NCI-H69 (cell line): ENCODE measurements around the gene KLF13.

Source experiments
- DNase-seq: peaks from one replicate; lab custom pipeline; 2025; lab: John Stamatoyannopoulos, UW

Gene KLF13

DNA sequence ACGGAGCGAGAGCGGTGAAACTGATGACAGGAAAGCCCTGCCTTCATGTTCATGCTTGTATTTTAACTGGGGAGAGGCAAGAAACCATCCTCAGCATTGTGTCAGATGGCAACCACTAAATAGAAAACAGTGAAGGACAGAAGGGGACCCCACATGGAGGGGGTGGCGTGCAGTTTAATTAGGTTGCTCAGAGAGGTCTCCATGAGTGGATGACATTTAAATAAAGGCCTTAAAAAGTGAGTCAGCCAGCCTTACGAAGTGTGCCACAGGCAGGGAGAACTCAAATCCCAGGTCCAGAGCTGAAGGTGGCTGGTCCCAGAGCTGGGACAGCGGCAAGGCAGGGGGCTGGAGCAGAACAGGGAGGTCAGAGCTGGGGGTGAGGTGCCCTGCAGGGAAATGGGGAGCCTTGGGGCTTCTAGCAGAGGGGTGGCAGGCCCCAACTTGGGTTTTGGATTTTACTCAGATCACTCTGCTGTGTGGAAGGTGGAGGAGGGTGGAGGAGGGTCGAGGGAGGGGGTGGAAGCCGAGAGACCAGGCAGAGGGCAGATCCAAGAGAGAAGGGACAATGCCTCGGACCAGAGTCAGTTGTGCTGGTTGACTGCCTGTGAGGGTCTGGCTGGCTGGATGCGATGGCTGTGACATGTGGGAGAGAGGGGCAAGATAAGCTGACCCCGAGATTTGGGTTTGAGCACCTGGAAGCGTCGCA is 73.7 kb downstream of the KLF13 start:
- DNase-seq, result no peak

DNA sequence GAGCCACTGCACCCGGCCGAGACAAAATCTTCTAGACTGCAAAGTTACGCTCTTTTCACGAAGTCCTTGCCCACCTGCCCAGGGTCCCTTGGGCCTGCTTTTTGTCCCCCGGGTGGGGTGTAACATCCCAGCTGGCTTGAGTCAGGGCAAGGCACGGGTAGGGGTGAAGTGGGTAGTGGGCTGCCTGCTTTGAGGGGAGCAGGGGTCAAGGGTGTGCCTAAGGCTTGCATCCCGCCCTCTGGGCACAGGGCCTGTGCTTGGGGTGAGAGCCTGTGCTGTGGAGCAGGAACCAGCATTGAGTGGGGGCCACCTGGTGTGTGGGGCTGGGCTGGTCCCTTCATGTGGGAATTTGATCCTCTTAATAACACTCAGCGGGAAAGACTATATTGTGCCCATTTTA is 74.6 kb downstream of the KLF13 start:
- no peak for DNase-seq

DNA sequence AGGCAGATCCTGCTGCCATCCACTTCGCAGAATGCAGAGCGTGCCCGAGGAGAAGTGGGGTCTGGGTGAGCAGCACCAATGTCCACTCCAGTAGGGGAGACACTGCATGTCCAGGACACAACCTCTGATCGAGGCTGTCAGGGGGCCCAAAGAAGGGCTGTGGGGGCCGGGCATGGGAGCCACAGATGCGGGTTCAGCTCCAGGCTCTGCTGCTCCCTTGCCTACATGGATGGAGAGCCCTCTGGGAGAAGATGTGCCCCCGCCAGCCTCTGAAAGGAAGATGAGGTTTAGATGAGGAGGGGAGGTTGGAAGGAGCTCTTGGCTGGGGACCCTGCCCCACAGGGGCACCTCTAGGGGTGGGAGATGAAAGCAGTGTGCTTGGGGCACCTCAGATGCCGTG is 75.4 kb downstream of the KLF13 start:
- no peak for DNase-seq

DNA sequence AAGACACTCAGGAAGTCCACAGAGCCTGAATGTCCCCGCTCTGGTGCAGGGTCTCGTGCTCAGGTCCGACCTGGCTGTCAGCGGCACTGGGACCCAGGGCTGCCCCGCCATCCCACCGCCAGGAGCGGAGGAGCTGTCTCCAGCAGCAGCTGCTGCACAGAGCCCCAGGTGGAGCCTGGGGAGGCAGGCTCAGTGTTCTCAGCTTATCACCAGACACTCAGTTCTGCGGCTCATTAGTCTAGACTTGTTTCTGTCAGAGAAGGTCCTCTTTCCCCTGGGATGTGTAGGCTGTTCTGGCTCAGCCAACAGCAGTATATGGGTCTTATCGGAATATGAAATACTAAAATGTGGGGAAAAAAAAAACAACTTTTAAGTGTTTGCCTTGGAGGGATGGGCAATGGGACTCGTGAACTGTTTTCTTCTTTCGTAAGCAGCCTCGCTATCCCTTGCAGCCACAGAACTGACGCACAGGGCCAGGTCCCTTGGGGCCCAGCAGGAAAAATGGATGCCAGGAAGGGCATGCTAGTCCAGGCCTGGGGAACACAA is 75.9 kb downstream of the KLF13 start:
- DNase-seq, result peak; percentile 34

DNA sequence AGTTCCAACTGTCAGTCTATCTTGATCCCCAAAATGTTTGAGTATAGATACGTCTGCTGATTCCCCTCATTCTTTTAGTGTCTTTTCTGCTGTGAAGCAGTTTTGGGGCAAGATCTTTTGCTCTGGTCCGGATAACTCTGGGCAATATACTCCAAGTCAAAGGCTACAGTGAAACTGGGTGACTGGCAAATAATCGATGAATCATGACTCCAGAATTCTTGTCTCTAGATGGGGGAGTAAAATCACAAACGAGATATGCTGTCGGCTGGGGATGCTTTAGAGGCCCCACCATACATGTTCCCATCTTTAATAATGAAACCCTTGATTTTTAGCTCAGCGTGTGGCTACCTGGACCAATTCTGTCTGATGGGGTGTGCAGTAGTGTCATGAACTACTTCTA is 76.5 kb downstream of the KLF13 start:
- no peak for DNase-seq

DNA sequence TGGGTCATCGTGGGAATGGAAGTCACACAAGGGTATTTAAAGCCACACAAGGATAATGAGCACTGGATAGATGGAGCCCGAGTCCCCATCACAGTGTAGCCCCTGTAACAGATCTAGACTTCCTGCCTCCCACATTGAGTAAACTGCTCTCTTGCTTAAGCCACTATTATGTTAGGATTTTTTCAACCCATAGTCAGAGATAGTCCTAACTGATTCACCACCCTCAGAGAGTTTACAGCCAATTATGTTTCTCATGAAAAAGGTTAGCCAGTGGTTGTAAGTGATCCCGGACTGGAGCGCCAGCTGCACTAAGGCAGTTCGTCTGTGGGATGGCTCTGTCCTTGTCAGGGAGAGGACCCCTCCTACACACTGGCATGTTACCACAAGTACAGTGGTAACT is 77.0 kb downstream of the KLF13 start:
- DNase-seq, result no peak

DNA sequence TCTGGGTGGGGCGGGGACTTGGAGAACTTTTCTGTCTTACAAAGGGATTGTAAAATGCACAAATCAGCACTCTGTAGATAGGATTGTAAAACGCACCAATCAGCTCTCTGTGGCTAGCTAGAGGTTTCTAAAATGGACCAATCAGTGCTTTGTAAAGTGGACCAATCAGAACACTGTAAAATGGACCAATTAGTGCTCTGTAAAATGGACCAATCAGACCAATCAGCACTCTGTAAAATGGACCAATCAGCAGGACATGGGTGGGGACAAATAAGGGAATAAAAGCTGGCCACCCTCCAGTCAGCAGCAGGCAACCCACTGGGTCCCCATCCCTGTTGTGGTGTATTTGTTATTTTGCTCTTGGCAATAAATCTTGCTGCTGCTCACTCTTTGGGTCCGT is 77.7 kb downstream of the KLF13 start:
- DNase-seq, result no peak

DNA sequence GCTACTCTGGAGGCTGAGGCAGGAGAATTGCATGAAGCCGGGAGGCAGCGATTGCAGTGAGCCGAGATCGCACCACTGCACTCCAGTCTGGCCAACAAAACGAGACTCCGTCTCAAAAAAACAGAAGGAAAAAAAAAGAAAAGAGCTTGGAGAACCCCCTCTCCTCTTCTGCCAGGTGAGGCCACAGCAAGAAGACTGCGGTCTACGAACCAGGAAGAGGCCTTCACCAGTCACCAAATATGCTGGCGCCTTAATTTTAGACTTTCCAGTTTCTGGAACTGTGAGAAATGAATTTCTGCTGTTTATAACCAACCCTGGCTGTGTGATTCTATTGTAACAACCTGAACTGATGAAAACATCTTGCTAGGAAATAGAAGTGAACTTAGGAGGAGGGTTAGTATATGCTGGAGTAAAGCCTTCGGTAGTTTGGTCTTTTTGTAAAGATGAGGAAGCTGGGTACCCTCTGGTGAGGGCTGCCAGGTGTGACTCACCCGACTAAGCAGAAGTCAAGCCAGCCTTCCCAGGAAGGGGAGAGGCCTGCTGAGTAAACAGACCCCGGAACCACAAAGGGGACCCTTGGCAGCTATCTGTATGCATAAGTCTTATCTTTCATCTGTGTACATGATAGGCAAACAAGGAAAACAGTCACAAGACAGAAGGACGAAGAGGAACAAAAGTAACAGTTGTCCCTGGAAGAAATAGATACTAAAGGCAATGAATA is 78.7 kb downstream of the KLF13 start:
- no peak for DNase-seq

DNA sequence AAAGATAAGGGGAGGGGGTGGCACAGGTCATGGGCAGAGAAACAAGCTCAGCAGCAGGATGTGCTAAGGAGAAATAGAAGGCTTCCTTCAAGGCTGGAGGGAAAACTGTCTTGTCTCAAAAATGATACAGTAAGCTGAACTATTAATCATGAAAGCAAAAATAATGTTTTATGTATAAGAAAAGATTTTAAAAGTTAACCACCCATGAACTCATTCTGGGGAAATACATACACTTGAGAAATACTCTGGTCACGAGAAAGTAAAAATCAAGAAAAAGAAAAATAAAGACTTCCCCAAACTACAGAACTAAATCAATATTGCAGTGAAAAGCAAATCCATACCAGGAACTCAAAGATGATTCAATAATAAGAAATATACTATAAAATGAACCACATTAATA is 80.7 kb downstream of the KLF13 start:
- no peak for DNase-seq

DNA sequence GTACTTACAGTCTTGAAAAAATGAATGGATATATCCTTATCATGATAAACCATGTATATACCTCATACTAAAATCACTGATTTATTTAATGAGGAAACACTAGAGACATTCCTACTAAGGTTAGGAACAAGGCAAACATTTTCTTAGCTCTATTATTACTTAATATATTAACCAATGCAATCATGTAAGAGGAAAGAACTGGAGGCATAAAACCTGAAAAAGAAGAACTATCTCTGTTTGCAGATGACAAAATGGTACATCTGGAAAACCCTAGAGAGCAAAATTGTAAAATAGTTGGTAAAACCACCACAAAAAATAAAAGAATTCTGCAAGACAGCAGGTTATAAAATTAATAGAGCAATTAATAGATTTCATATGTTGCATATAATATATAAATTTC is 81.2 kb downstream of the KLF13 start:
- DNase-seq, result no peak

DNA sequence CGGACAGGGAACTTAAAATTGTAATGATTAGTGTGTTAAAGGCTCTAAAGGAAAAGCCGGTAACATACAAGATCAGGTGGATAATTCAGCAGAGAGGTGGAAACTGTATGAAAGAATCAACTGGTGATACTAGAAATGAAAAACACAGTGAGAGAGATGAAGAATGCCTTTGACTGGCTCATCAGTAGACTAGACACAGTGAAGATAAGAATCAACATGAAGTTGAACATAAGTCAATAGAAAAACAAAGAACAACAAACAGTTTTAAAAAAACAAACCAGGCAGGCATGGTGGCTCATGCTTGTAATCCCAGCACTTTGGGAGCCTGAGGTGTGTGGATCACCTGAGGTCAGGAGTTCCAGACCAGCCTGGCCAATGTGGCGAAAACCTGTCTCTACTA is 82.1 kb downstream of the KLF13 start:
- no peak for DNase-seq

DNA sequence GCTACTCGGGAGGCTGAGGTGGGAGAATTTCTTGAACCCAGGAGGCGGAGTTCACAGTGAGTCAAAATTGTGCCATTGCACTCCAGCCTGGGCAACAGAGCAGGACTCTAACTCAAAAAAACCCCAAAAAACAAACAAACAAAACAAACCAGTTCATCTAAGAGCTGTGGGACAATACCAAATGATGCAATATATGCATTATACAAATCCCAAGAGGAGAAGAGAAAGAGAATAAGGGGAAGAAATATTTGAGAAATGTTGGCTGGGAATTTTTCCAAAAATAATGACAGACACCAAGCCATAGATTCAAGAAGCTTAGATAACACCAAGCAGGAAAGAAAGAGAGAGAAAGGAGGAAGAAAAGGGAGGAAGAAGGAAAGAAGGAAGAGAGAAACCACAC is 82.5 kb downstream of the KLF13 start:
- DNase-seq, result no peak

DNA sequence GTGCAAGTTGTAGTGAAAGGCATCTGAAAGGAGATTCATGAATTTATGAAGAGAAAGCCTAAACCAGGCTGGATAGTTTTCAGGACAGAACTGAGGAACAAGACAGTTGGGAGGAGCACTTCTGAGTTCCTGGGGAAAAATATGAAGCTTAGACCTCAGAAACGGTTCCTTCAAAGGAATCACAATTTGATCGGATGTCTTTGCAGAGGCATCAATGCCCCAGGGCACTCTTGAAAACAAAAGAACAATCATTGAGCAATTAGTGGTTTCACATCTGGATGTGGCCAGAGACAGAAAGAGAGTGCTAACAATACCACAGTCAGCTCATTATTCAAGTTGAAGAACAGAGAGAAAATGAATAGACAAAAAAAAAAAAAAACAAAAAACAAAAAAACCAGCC is 86.2 kb downstream of the KLF13 start:
- no peak for DNase-seq

DNA sequence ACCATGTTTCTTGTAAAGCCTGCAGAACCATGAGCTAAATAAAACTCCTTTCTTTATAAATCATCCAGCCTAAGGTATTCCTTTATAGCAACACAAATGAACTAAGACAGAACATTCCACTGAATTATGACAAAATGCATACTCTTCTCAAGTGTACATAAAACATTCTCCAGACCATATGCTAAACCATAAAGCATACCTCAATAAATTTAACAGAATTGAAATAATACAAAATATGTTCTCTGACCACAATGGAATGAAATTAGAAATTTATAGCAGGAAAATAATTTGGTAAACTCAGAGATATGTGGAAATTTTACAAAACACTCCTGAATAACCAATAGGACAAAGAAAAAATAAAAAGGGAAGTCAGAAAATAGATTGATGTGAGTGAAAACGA is 88.6 kb downstream of the KLF13 start:
- no peak for DNase-seq

DNA sequence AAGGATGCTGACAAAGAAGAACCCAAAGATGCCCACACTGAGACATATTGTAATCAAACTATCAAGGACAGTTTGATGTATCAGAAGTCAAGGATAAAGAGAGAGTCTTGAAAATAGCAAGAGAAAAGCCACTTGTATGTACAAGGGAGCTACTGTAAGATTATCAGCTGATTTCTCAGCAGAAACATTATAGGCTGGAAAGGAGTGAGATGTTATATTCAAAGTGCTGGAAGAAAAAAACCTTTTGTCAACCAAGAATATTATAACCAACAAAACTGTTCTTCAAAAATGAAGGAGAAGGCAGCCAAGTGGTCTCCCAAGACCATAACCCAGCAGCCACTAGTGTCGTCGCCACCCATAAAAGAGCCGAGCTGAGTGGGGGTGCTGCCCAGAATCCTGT is 93.2 kb downstream of the KLF13 start:
- no peak for DNase-seq

DNA sequence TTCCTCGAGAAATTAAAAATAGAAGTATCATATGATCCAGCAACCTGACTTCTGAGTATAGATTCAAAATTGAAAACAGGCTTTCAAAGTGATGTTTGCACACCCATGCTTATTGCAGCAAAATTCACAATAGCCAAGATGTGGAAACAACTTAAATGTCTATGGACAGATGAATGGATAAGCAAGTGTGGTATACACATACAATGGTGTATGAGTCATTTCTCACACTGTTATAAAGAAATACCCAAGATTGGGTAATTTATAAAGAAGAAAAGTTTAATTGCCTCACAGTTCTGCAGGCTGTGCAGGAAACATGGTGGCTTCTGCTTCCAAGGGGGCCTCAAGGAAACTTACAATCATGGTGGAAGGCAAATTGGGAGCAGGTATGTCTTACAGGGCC is 100.8 kb downstream of the KLF13 start:
- no peak for DNase-seq
